A673 (cell line): ENCODE results near the gene HCK.

Experiments used
- CTCF ChIP-seq: fragments of 300-800, 200-600 bp; sonication (generic); conservative IDR thresholded peaks from 2 replicates; pipeline ENCODE4 v1.5.1; 2017; ENCODE audit warnings: low read depth, mild to moderate bottlenecking, antibody characterized with exemption, low read length, moderate library complexity, mixed read lengths
- EZH2 ChIP-seq: fragments of 200-600 bp; sonication (generic); IDR thresholded peaks from 2 replicates; pipeline ENCODE4 v1.6.1; 2017; ENCODE audit warnings: borderline replicate concordance, low read depth, mild to moderate bottlenecking, mixed read lengths, antibody characterized with exemption, low read length; ENCODE audit not compliant: poor library complexity, severe bottlenecking

- TF ChIP-seq EZH2 (no peak), CTCF (no peak)
Observed at GRCh38 chr20:32028647-32029372, 23.2 kb upstream of the HCK start.
